Right lobe of liver (tissue), 6 donors: ENCODE measurements around the gene NBAS. TPM values are rescaled to one million over a fixed set of nuclear protein-coding genes. Genes with fewer than 3 reads are reported as not detected.

ENCODE experiments used
- ATAC-seq, 4 donors: fragments of 200-7000 bp; cut with Tn5 transposase; one replicate each; pipeline ENCODE4 v1.9.1; 2020; ENCODE audit warnings: mild to moderate bottlenecking in 4 of 4, moderate library complexity in 4 of 4
- DNase-seq, 3 donors: peaks; one replicate each; pipeline ENCODE4 v3.0.0-alpha.2; 2020
- H3K27ac ChIP-seq, 3 donors: fragments of 200-600 bp; one replicate each; pipeline ENCODE4 v1.8.0; 2022
- H3K27me3 ChIP-seq, 2 donors: fragments of 200-600 bp; one replicate each; pipeline ENCODE4 v1.8.0; 2022
- H3K36me3 ChIP-seq, 4 donors: fragments of 200-600 bp; sonication (generic) in 1 of 4; one replicate each; pipeline versions ENCODE4 v1.5.1 to v1.8.0; 2017 to 2022; ENCODE audit warnings: control low read depth in 1 of 4
- H3K4me1 ChIP-seq, 4 donors: fragments of 200-600 bp; sonication (generic) in 1 of 4; one replicate each; pipeline versions ENCODE4 v1.5.1 to v1.8.0; 2017 to 2022; ENCODE audit warnings: control low read depth in 1 of 4
- H3K4me3 ChIP-seq, 3 donors: fragments of 200-600 bp; one replicate each; pipeline ENCODE4 v1.8.0; 2022
- H3K9me3 ChIP-seq, 4 donors: fragments of 200-600 bp; sonication (generic) in 1 of 4; one replicate each; pipeline versions ENCODE4 v1.5.1 to v1.8.0; 2017 to 2022; ENCODE audit warnings: control low read depth in 1 of 4
- POLR2A ChIP-seq: fragments of 450-650 bp; IDR thresholded peaks from one replicate; pipeline ENCODE4 v1.6.1; 2017; ENCODE audit warnings: antibody characterized with exemption, mild to moderate bottlenecking
- WGBS: methylation state at CpG from one replicate; pipeline ENCODE4 v1.1.6; 2018; ENCODE audit warnings: low coverage, low lambda C conversion rate; ENCODE audit not compliant: insufficient coverage; ENCODE audit errors: missing lambda C conversion rate; 5-methylcytosine and 5-hydroxymethylcytosine counted together
- intact Hi-C, 2 donors: fragments of 100-400 bp; cut with DNase I; formaldehyde crosslinking; loops; one replicate each; pipeline versions ENCODE4 v1.11.2 to v1.14.1; 2022
- total RNA-seq, 6 experiments: library from RNA; depleted of rRNA in 2 of 6; stranded (reverse); fragments of >200 nt in 2 of 6; fragmentation: NEBNext Ultra II Directional in 3 of 6; extraction: Animal tissue kit (Norgen Biotek cat#: 25700) in 3 of 6; gene quantifications; one replicate each; pipeline versions ENCODE4 v1.1.0 to v1.2.4, GENCODE V29; 2016 to 2023
- TF ChIP-seq, protein P1 (sequence below), 4 donors: fragments of 200-600 bp in 3 of 4; fragments of 450-650 bp in 1 of 4; IDR thresholded peaks; one replicate each; pipeline versions ENCODE4 v1.5.1 to v1.8.0; 2016 to 2022; ENCODE audit warnings: antibody characterized with exemption in 4 of 4, mild to moderate bottlenecking in 2 of 4
- donor health status: DM: no; HTN: yes; CAD: no.
- donor health status: DM: no; HTN: no; CAD: no.
- donor health status: DM: no; HTN: no; CAD: no.
- donor health status: DM: no; HTN: yes; CAD: no.
- donor health status: DM: no; HTN: yes; CAD: no.

NBAS gene
- total RNA-seq, 6 experiments from 2014 or later, result 16.1 to 21.8 (median 18.5) TPM

DNA sequence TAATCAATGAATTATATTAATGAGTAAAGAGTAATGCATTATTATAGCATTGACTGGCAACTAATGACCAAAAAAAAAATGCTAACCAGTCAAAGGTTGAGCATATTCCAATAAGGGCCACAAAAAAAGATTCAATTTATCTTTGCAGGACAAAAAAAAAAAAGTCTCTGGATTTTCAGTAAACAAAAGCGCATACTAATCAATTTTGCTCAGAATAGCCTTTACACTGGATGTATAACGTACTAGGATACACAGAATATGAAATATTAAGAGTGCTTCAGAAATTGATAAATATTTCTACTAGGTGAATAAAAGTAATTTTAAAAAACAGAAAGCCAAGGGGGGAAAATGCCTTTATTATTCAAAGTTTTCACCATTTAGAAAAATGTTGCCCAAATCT lies 74.4 kb downstream of the NBAS start:
- peaks cover 0 to 5% (median 4%) of the 10 kb centered on the region in 4 donors for H3K36me3 ChIP-seq
- no peak overlapping the region for H3K27ac ChIP-seq
- H3K9me3 ChIP-seq, result no peaks in the 10 kb centered on the region
- no peaks in the 10 kb centered on the region for H3K27me3 ChIP-seq
- H3K4me3 ChIP-seq, result no peak overlapping the region
- no peaks in the 10 kb centered on the region for H3K4me1 ChIP-seq
- TF ChIP-seq, protein P1, sequence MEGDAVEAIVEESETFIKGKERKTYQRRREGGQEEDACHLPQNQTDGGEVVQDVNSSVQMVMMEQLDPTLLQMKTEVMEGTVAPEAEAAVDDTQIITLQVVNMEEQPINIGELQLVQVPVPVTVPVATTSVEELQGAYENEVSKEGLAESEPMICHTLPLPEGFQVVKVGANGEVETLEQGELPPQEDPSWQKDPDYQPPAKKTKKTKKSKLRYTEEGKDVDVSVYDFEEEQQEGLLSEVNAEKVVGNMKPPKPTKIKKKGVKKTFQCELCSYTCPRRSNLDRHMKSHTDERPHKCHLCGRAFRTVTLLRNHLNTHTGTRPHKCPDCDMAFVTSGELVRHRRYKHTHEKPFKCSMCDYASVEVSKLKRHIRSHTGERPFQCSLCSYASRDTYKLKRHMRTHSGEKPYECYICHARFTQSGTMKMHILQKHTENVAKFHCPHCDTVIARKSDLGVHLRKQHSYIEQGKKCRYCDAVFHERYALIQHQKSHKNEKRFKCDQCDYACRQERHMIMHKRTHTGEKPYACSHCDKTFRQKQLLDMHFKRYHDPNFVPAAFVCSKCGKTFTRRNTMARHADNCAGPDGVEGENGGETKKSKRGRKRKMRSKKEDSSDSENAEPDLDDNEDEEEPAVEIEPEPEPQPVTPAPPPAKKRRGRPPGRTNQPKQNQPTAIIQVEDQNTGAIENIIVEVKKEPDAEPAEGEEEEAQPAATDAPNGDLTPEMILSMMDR (IDR thresholded peaks at IDR 0.05), result no peak
- no peak for TF ChIP-seq POLR2A
- ATAC-seq (no peak), DNase-seq (no peak)
- 96% methylated on average over 2 of the region's 2 CpGs for WGBS
- intact Hi-C loops, result no loop called here

DNA sequence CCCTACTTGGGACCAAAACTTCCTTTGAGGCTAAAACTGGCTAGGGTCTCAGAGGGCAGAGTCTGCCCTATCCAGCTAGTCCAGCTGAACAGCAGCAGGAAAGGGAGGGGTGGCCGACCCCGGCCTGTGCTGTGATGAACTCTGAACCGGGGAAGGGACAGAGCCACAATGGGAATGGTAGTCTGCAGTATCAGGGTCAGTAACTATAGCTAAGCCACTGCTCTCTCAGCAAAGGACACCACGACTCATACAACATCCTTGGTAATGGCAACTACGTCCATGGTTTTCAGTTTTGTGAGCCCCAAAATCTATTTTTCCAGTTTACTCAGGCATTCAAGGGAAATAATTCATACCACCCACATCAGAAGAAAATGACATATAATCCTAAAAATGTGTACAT lies 75.2 kb downstream of the NBAS start:
- Histone ChIP-seq H3K36me3 (peaks cover 0 to 5% (median 4%) of the 10 kb centered on the region in 4 donors), H3K27ac (no peak overlapping the region), H3K4me1 (no peaks in the 10 kb centered on the region), H3K9me3 (no peaks in the 10 kb centered on the region), H3K27me3 (no peaks in the 10 kb centered on the region), H3K4me3 (no peak overlapping the region)
- ATAC-seq, result no peak
- WGBS, result 84% methylated on average over 4 of the region's 5 CpGs
- no peak for DNase-seq
- intact Hi-C loops, result no loop called here
- TF ChIP-seq POLR2A, result no peak
- TF ChIP-seq, protein P1 (IDR thresholded peaks at IDR 0.05), result no peak

DNA sequence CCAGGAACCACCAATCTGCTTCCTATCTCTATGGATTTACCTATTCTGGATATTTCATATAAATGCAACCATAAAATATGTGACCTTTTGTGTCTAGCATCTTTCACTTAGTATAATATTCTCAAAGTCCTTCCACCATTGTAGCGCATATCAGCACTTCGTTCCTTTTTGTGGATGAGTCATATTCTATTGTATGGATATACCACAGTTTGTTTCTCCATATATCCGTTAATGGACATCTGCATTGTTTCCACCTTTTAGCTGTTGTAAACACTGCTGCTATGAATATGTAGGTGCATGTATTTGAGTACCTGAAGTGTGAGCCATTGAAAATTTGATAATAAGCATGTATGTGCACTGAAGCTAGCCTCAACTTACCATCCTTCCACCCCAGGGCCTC lies 80.1 kb downstream of the NBAS start:
- Histone ChIP-seq H3K4me1 (no peaks in the 10 kb centered on the region), H3K36me3 (peaks cover 0 to 5% (median 2%) of the 10 kb centered on the region in 4 donors), H3K27me3 (no peaks in the 10 kb centered on the region), H3K9me3 (no peaks in the 10 kb centered on the region), H3K27ac (no peak overlapping the region), H3K4me3 (no peak overlapping the region)
- DNase-seq (no peak), ATAC-seq (no peak)
- intact Hi-C loops, result no loop called here
- TF ChIP-seq, protein P1 (IDR thresholded peaks at IDR 0.05), result no peak
- TF ChIP-seq POLR2A, result no peak
- 93% methylated on average over 3 of the region's 3 CpGs for WGBS

DNA sequence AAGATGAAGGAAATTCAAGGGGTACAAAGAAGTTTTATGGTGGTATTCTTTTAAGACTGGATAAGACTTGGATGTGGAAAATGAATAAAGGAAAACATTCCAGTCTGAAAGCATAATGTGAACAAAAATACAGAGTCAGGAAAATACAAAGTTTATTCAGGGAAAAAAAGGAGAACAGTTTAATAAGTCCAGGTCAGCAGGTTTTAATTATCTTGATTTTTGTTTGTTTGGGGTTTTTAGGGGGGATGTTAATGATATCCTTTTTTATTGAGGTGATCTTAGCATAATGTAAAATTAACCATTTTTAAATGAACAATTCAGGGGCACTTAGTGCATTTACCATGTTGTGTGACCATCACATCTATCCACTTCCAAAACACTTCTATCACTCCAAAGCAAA lies 80.6 kb downstream of the NBAS start:
- H3K4me3 ChIP-seq, result no peak overlapping the region
- intact Hi-C loops, result no loop called here
- H3K27me3 ChIP-seq, result no peaks in the 10 kb centered on the region
- DNase-seq (no peak), ATAC-seq (no peak)
- H3K27ac ChIP-seq, result no peak overlapping the region
- peaks cover 0 to 3% (median 2%) of the 10 kb centered on the region in 4 donors for H3K36me3 ChIP-seq
- TF ChIP-seq, protein P1 (IDR thresholded peaks at IDR 0.05), result no peak
- TF ChIP-seq POLR2A, result no peak
- H3K4me1 ChIP-seq, result no peaks in the 10 kb centered on the region
- no peaks in the 10 kb centered on the region for H3K9me3 ChIP-seq

DNA sequence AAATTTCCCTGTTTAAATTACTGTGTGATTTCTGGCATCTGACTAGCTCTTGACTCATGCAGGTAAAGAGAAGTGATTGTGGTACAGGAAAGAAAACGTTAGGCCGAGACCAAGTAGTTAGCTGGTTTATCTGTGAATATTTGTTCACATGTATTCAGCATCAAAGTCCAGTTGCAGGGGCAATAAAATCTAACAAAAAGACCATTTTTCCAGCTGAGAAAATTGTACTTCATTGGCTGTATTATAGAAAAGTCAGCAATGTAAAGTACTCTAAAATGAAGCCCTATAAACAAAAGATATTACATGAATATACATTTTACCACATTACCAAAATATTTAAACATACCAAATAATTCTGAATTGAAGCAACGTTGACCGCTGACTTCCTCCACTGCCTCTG lies 88.3 kb downstream of the NBAS start:
- no peak for TF ChIP-seq POLR2A
- TF ChIP-seq, protein P1 (IDR thresholded peaks at IDR 0.05), result no peak
- ATAC-seq (no peak), DNase-seq (no peak)
- Histone ChIP-seq H3K27ac (no peak overlapping the region), H3K36me3 (peaks cover 0 to 26% (median 0%) of the 10 kb centered on the region in 4 donors), H3K27me3 (no peaks in the 10 kb centered on the region), H3K4me3 (no peak overlapping the region), H3K4me1 (no peaks in the 10 kb centered on the region), H3K9me3 (no peaks in the 10 kb centered on the region)
- WGBS, result 89% methylated on average over 4 of the region's 4 CpGs
- intact Hi-C loops, result no loop called here
